GM23338 (cell line): ENCODE data around the gene MAST4. TPM values are rescaled to one million over a fixed set of nuclear protein-coding genes. Genes with fewer than 3 reads are reported as not detected.

Experiments
- ATAC-seq: fragments of 200-7000 bp; cut with Tn5 transposase; 3 replicates; pipeline ENCODE4 v1.9.1; 2020
- DNase-seq: peaks from one replicate; pipeline ENCODE4 v3.0.0-alpha.2; 2015; ENCODE audit warnings: low spot score
- H2AFZ ChIP-seq: fragments of 200-600 bp; sonication (generic); 2 replicates; pipeline ENCODE4 v1.8.0; 2016; ENCODE audit warnings: antibody characterized with exemption, mild to moderate bottlenecking, moderate library complexity
- H3F3A ChIP-seq: fragments of 200-600 bp; sonication (generic); replicated peaks from 2 replicates; pipeline ENCODE4 v1.8.0; 2017; ENCODE audit warnings: antibody characterized with exemption, mixed run types, low read depth
- H3K27ac ChIP-seq: fragments of 200-600 bp; sonication (generic); 2 replicates; pipeline ENCODE4 v1.6.1; 2016; ENCODE audit warnings: low read depth
- H3K27me3 ChIP-seq: fragments of 200-600 bp; sonication (generic); 2 replicates; pipeline ENCODE4 v1.8.0; 2016; ENCODE audit warnings: mild to moderate bottlenecking, mixed run types, moderate library complexity; ENCODE audit not compliant: insufficient read depth
- H3K36me3 ChIP-seq: fragments of 200-600 bp; sonication (generic); 2 replicates; pipeline ENCODE4 v1.8.0; 2016; ENCODE audit warnings: mild to moderate bottlenecking; ENCODE audit not compliant: insufficient read depth
- H3K4me1 ChIP-seq: fragments of 200-600 bp; sonication (generic); 2 replicates; pipeline ENCODE4 v1.8.0; 2016; ENCODE audit warnings: mild to moderate bottlenecking, moderate library complexity; ENCODE audit not compliant: insufficient read depth
- H3K4me2 ChIP-seq: fragments of 200-600 bp; sonication (generic); 2 replicates; pipeline ENCODE4 v1.7.1; 2017; ENCODE audit warnings: mixed run types
- H3K4me3 ChIP-seq: fragments of 200-600 bp; sonication (generic); 2 replicates; pipeline ENCODE4 v1.6.1; 2016; ENCODE audit warnings: mixed run types
- H3K79me2 ChIP-seq: fragments of 200-600 bp; sonication (generic); replicated peaks from 2 replicates; pipeline ENCODE4 v1.8.0; 2017; ENCODE audit warnings: mild to moderate bottlenecking; ENCODE audit not compliant: insufficient read depth
- H3K9me2 ChIP-seq: fragments of 200-600 bp; sonication (generic); 2 replicates; pipeline ENCODE4 v1.8.0; 2017; ENCODE audit not compliant: insufficient read depth
- H4K20me1 ChIP-seq: fragments of 200-600 bp; sonication (generic); replicated peaks from 2 replicates; pipeline ENCODE4 v1.8.0; 2017; ENCODE audit warnings: mild to moderate bottlenecking; ENCODE audit not compliant: insufficient read depth
- H3K27ac Mint-ChIP-seq: 2 replicates; pipeline ENCODE4 v1.8.0; 2020; ENCODE audit warnings: inconsistent platforms, mild to moderate bottlenecking, moderate library complexity, mixed read lengths
- H3K27me3 Mint-ChIP-seq: 3 replicates; pipeline ENCODE4 v1.8.0; 2022; ENCODE audit warnings: low read depth, mild to moderate bottlenecking, moderate library complexity, mixed read lengths, inconsistent platforms; ENCODE audit not compliant: insufficient read depth, poor library complexity
- H3K36me3 Mint-ChIP-seq: 3 replicates; pipeline ENCODE4 v1.8.0; 2021; ENCODE audit warnings: low read depth, mild to moderate bottlenecking, inconsistent platforms, moderate library complexity, mixed read lengths
- H3K4me1 Mint-ChIP-seq: 3 replicates; pipeline ENCODE4 v1.8.0; 2020; ENCODE audit warnings: mild to moderate bottlenecking, inconsistent platforms, mixed read lengths
- H3K4me3 Mint-ChIP-seq: 3 replicates; pipeline ENCODE4 v1.8.0; 2021; ENCODE audit warnings: moderate library complexity, mild to moderate bottlenecking, inconsistent platforms, mixed read lengths
- H3K9me3 Mint-ChIP-seq: 3 replicates; pipeline ENCODE4 v1.8.0; 2020; ENCODE audit warnings: moderate library complexity, mild to moderate bottlenecking, inconsistent platforms, mixed read lengths
- CTCF ChIP-seq, 2 experiments: fragments of 200-600 bp in 1 of 2; sonication (generic) in 1 of 2; conservative IDR thresholded peaks; 2 replicates each; pipeline versions ENCODE4 v1.5.1 to v1.6.1; 2016 to 2017; ENCODE audit warnings: antibody characterized with exemption in 2 of 2, low read depth in 2 of 2, mild to moderate bottlenecking in 2 of 2, moderate library complexity in 1 of 2
- EZH2phosphoT487 ChIP-seq: fragments of 200-600 bp; sonication (generic); IDR thresholded peaks from one replicate; pipeline ENCODE4 v1.8.1; 2018; ENCODE audit warnings: antibody characterized with exemption; ENCODE audit not compliant: unreplicated experiment
- NANOG ChIP-seq: IDR thresholded peaks from 2 replicates; pipeline ENCODE4 v1.6.1; 2016; ENCODE audit warnings: antibody characterized with exemption, borderline replicate concordance
- ZNF331 ChIP-seq: fragments of 250-450 bp; sonication (Bioruptor Pico); IDR thresholded peaks from 2 replicates; pipeline ENCODE4 v1.5.0; 2020; ENCODE audit warnings: low read depth, mild to moderate bottlenecking, moderate library complexity
- ZNF462 ChIP-seq: fragments of 250-450 bp; sonication (Bioruptor Pico); IDR thresholded peaks from 2 replicates; pipeline ENCODE4 v1.5.0; 2020; ENCODE audit warnings: mild to moderate bottlenecking, moderate library complexity
- polyA plus RNA-seq: library from polyadenylated mRNA; unstranded; fragments of >200 nt; fragmentation: Nextera tagmentation; extraction: Ambion mirVana; gene quantifications from 2 replicates; pipeline ENCODE4 v1.2.1, GENCODE V29; 2016
- total RNA-seq: library from RNA; depleted of rRNA; stranded (reverse); fragments of >200 nt; shearing (Covaris generic); gene quantifications from 2 replicates; pipeline ENCODE4 v1.2.3, GENCODE V29; 2014
- TF ChIP-seq, protein P1 (sequence below): IDR thresholded peaks from one replicate; pipeline ENCODE4 v1.6.1; 2018; ENCODE audit warnings: antibody characterized with exemption; ENCODE audit not compliant: unreplicated experiment
- TF ChIP-seq, protein P2 (sequence below): IDR thresholded peaks from 2 replicates; pipeline ENCODE4 v1.6.1; 2016; ENCODE audit warnings: antibody characterized with exemption

The MAST4 gene
- total and polyA plus RNA-seq, 2 experiments from 2014 or later = 3.6 to 8.5 TPM

DNA sequence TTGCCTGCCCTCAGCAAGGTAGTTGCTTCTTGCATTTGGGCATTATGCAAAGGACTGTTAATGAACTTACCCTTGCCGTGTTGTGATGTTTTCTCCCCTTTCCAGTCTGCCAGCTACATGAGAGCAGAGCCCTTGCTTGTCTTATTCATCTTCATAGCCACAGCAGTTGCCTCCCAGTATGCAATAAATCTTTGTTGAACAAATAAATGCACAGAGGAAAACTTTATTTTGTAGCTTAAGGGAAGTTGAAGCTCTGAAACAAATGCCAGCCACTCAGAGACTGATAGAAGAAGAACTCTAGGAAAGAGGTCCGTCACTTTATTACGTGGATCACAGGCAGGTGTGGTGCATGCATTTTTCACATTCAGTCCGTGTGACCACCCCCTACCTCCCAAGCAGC is 19.7 kb downstream of the MAST4 start:
- ATAC-seq (no peak), DNase-seq (no peak)
- no peaks in the 10 kb centered on the region for H3K4me1 ChIP-seq
- no peaks in the 10 kb centered on the region for H3K36me3 Mint-ChIP-seq
- no peaks in the 10 kb centered on the region for H3K9me2 ChIP-seq
- H3K4me3 ChIP-seq = no peak overlapping the region
- TF ChIP-seq NANOG = no peak
- TF ChIP-seq, protein P1, sequence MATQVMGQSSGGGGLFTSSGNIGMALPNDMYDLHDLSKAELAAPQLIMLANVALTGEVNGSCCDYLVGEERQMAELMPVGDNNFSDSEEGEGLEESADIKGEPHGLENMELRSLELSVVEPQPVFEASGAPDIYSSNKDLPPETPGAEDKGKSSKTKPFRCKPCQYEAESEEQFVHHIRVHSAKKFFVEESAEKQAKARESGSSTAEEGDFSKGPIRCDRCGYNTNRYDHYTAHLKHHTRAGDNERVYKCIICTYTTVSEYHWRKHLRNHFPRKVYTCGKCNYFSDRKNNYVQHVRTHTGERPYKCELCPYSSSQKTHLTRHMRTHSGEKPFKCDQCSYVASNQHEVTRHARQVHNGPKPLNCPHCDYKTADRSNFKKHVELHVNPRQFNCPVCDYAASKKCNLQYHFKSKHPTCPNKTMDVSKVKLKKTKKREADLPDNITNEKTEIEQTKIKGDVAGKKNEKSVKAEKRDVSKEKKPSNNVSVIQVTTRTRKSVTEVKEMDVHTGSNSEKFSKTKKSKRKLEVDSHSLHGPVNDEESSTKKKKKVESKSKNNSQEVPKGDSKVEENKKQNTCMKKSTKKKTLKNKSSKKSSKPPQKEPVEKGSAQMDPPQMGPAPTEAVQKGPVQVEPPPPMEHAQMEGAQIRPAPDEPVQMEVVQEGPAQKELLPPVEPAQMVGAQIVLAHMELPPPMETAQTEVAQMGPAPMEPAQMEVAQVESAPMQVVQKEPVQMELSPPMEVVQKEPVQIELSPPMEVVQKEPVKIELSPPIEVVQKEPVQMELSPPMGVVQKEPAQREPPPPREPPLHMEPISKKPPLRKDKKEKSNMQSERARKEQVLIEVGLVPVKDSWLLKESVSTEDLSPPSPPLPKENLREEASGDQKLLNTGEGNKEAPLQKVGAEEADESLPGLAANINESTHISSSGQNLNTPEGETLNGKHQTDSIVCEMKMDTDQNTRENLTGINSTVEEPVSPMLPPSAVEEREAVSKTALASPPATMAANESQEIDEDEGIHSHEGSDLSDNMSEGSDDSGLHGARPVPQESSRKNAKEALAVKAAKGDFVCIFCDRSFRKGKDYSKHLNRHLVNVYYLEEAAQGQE = no peak
- no peak for TF ChIP-seq ZNF462 (CRISPR knock-in tag)
- TF ChIP-seq ZNF331 (CRISPR knock-in tag) = no peak
- TF ChIP-seq, protein P2, sequence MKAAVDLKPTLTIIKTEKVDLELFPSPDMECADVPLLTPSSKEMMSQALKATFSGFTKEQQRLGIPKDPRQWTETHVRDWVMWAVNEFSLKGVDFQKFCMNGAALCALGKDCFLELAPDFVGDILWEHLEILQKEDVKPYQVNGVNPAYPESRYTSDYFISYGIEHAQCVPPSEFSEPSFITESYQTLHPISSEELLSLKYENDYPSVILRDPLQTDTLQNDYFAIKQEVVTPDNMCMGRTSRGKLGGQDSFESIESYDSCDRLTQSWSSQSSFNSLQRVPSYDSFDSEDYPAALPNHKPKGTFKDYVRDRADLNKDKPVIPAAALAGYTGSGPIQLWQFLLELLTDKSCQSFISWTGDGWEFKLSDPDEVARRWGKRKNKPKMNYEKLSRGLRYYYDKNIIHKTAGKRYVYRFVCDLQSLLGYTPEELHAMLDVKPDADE = no peak
- no peak for TF ChIP-seq EZH2phosphoT487
- no peak for TF ChIP-seq CTCF (conservative IDR thresholded peaks at IDR 0.05; ENCODE audit: low read depth in 2 of 2)
- no peaks in the 10 kb centered on the region for H3K79me2 ChIP-seq
- no peak overlapping the region for H3K27ac Mint-ChIP-seq
- no peaks in the 10 kb centered on the region; the same call in 1 of the 2 replicates for H4K20me1 ChIP-seq
- H3F3A ChIP-seq = no peaks in the 10 kb centered on the region
- H3K4me3 Mint-ChIP-seq = no peak overlapping the region
- H2AFZ ChIP-seq = no peak overlapping the region
- H3K9me3 Mint-ChIP-seq = no peaks in the 10 kb centered on the region
- H3K36me3 ChIP-seq = no peaks in the 10 kb centered on the region
- H3K4me2 ChIP-seq = no peak overlapping the region
- H3K4me1 Mint-ChIP-seq = peaks cover 9% of the 10 kb centered on the region; the same call in 2 of the 3 replicates
- no peaks in the 10 kb centered on the region for H3K27me3 Mint-ChIP-seq
- H3K27ac ChIP-seq = no peak overlapping the region
- no peaks in the 10 kb centered on the region for H3K27me3 ChIP-seq
